HG02840 (cell line): Measurements from ENCODE around the gene TAF11L4.
"Not testable (repeated sequence)": the region's sequence is repeated elsewhere in the genome, so short reads cannot be mapped to it uniquely, and the experiment has no call there.

ENCODE experiments used
- ATAC-seq: cut with Tn5 transposase; IDR thresholded peaks from one replicate; pipeline ENCODE4 v1.9.1; 2021; ENCODE audit warnings: mild to moderate bottlenecking, moderate library complexity, moderate number of reproducible peaks; ENCODE audit not compliant: unreplicated experiment, low FRiP score

Gene TAF11L4

DNA sequence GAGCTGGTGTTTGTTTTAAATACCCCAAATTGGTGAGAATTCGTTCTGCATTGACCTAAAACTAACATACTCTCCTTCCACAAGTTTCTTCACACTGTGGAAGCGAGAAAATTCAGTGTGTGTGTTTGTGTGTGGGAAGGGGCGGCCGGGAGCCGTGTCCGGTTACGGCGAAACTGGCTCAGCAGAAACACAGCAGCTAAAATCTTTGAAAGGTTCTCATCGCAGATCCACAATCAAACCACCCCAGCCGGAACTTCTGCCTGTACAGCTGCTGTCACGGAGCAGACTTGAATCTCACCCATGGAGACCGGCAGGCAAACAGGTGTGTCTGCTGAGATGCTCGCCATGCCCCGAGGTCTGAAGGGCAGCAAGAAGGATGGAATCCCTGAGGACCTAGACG lies at the start of gene TAF11L4:
Gene TAF11L4 (plus strand): TSS at position 301 of the 400 bp plus-strand sequence.
- ATAC-seq, result not testable (repeated sequence)

GRCh38 chr5:17475064-17475463 lies 46.5 kb upstream of the TAF11L4 start:
- ATAC-seq, result not testable (repeated sequence)

- no peak for ATAC-seq
Observed at GRCh38 chr5:17477043-17477442, 44.6 kb upstream of the TAF11L4 start.

- no peak for ATAC-seq
Observed at GRCh38 chr5:17477573-17478265, 43.9 kb upstream of the TAF11L4 start.

DNA sequence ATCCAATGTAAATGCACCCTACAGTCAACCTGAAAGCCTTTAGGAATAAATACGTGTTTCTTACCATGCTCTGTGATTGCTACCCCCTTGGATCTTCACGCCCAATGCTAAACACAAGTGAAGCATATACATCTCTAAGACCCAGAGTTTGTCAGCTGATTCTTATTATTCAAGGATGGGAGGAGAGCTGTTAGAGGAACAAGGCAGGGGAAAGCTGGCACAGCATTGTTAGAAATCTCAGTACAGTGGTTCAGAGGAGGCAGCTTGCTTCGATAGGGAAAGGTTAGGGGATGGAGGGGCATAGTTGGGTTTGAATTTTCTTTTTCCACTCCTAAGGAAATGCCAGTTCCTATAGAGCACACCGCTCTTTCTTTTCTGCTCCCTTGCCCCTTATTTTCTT lies 40.2 kb upstream of the TAF11L4 start:
- no peak for ATAC-seq

DNA sequence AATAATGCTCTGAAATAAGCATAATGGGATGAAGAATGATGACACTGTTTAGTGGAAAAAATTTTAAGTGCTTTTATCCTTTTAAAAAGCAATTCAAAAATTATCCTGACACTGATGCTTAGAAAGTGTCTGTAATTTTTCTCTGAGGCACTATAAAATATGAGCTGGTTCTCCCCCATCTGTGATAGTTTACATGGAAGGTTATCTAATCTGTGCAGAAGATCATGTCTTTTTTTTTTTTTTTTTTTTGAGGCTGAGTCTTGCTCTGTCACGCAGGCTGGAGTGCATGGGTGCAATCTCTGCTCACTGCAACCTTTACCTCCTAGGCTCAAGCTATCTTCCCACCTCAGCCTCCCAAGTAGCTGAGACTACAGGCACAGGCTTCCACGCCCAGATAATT lies 38.8 kb upstream of the TAF11L4 start:
- no peak for ATAC-seq

DNA sequence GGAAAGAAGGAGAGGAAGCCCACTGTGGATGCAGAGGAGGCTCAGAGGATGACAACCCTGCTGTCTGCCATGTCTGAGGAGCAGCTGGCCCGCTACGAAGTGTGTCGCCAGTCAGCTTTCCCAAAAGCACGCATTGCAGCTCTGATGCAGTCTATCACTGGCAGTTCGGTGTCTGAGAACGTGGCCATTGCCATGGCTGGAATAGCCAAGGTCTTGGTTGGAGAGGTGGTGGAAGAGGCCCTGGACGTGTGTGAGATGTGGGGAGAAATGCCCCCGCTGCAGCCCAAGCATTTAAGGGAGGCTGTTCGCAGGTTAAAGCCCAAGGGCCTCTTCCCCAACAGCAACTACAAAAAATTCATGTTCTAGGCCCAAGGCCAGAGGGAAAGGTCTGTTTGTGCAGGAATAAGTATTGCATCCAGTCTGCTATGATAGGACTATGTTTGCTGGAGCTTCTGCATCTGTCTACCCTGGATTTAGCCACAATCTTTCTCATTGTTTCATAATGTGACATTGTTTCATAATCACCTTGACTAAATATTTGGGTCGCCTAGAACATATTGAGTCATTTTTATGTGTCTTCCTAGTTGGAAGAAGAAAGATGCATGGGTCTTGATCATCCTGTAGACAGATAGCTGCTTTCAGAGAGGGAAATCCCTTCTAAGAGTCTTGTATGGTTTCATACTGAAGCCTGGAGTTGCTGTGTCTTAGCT lies 35.0 kb upstream of the TAF11L4 start:
- not testable (repeated sequence) for ATAC-seq

DNA sequence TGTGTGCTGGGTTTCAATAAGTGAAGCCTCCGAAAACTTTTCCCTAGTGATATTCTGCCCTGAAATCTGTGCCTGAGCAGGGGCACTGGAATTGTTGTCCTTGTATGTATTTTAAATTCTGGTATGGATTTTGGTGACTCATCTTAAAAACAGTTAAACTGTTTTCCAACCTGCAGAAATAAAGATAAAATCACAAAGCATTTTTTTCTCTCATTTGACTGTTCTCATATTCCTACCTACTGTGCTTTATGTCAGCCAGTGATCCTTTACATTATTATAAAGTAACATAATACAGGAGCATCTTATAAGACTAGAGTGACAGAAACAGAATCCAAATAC lies 34.5 kb upstream of the TAF11L4 start:
- ATAC-seq, result no peak

DNA sequence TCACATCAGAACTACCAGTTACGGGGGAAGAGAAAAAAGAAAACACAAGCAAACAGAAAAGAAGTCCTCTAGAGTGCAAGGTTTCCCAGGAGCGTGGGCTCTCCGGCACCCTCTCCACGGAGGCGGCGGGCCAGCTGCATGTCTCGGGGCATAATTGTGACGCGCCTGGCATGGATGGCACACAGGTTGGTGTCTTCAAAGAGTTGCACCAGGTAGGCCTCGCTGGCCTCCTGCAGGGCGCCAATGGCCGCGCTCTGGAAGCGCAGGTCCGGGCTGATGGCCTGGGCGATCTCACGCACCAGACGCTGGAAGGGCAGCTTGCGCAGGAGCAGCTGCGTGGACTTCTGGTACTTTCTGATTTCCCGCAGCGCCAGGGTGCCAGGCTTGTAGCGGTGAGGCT lies 30.3 kb upstream of the TAF11L4 start:
- ATAC-seq, result not testable (repeated sequence)

- no peak for ATAC-seq
Observed at GRCh38 chr5:17492770-17493169, 28.8 kb upstream of the TAF11L4 start.

DNA sequence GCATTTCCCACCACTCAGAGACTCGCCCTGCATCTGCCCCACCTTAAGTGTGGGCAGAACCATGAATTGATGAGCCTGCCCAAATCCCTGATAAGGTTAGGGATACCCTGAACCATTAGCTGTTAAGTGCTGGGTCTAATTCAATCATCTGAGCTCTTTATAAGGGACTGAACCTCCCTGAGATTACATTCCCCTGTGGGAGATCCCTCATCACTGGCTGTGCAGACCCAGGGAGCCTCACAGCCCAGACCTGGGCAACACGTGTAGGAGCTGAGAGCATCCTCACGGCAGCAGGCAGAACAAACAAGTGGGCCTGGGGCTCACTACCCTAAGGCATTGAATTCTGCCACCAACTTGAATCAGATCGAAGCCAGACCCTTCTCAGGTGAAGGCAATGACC lies 24.2 kb upstream of the TAF11L4 start:
- ATAC-seq, result no peak

DNA sequence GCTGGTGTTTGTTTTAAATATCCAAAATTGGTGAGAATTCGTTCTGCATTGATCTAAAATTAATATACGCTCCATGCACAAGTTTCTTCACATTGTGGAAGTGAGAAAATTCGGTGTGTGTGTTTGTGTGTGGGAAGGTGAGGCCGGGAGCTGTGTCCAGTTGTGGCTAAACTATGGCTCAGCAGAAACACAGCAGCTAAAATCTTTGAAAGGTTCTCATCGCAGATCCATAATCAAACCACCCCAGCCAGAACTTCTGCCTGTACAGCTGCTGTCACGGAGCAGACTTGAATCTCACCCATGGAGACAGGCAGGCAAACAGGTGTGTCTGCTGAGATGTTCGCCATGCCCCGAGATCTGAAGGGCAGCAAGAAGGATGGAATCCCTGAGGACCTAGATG lies 23.7 kb upstream of the TAF11L4 start, which contains the start of gene TAF11L2:
Gene TAF11L2 (plus strand): TSS at position 301 of the 400 bp plus-strand sequence.
- ATAC-seq, result not testable (repeated sequence)

- no peak for ATAC-seq
Observed at GRCh38 chr5:17511775-17512325, 9.8 kb upstream of the TAF11L4 start.

DNA sequence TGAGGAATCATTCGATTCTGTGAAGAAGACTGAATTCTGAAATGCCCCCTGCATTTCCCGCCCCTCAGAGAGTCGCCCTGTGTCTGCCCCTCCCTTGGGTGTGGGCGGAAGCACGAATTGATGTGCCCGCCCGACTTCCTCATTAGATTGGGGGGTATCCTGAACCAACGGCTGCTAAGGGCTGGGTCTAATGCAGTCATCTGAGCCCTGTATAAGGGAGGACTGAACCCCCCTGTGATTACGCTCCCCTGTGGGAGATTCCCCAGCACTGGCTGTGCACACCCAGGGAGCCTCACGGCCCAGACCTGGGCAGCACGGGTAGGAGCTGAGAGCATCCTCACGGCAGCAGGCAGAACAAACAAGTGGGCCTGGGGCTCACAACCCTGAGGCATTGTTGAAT lies 4.1 kb upstream of the TAF11L4 start:
- ATAC-seq, result not testable (repeated sequence)

GRCh38 chr5:17518067-17518466 lies 3.5 kb upstream of the TAF11L4 start, which contains the start of gene TAF11L3:
TSS of gene TAF11L3 (plus strand) at chr5:17518367.
- not testable (repeated sequence) for ATAC-seq

DNA sequence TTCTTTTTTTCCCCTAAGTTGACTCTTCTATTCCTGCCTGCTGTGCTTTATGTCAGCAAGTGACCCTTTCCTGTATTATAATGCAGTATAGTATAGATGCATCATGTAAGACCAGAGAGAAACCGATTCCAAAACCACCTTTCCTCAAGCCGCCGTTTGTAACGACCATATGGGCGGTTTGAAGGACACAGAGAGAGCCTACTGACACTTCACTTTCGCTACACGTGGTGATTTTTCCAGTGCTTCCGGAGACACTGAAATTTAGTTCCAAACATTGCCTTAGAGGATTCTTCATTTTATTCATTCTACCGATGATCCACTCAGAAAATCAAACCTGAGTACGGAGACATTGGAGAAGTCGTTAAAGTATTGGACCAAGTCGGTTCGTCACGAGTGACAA lies 2.1 kb upstream of the TAF11L4 start:
- ATAC-seq, result not testable (repeated sequence)

- ATAC-seq, result not testable (repeated sequence)
Observed at GRCh38 chr5:17524935-17525334, 3.3 kb downstream of the TAF11L4 start, which contains the start of gene TAF11L5. TSS of gene TAF11L5 (plus strand) at chr5:17525235.

- ATAC-seq, result not testable (repeated sequence)
Observed at GRCh38 chr5:17526504-17526903, 4.9 kb downstream of the TAF11L4 start.

DNA sequence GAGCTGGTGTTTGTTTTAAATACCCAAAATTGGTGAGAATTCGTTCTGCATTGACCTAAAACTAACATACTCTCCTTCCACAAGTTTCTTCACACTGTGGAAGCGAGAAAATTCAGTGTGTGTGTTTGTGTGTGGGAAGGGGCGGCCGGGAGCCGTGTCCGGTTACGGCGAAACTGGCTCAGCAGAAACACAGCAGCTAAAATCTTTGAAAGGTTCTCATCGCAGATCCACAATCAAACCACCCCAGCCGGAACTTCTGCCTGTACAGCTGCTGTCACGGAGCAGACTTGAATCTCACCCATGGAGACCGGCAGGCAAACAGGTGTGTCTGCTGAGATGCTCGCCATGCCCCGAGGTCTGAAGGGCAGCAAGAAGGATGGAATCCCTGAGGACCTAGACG lies 6.8 kb downstream of the TAF11L4 start, which contains the start of gene TAF11L6:
Gene TAF11L6 (plus strand): TSS at position 301 of the 400 bp plus-strand sequence.
- not testable (repeated sequence) for ATAC-seq
